ENCODE measurements around the gene ZFYVE19. TPM values are rescaled to one million over a fixed set of nuclear protein-coding genes. Genes with fewer than 3 reads are reported as not detected.

ZFYVE19 gene
- total and polyA plus RNA-seq, 2 of the 4 experiments (the other 2 are of a cell fraction) = 22.6 to 29.6 TPM

DNA sequence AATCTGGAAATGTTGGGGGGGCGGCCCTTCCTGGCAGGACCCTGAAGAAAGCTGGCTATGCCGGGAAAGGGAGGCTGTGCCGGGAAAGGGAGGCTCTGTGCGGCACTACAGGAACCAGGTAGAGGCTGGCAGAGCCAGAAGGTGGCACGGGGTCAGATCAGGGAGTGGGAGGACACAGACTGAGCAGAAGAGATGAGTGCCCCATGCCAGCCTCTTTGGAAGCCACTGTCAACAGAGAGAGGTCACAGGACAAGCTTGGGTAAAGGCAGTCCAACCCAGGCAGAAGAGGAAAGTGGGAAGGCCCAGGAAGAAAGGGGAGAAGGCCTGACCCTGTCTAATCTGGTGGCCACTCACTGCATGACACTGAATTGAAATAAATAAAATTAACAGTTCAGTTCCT is 35.6 kb upstream of the ZFYVE19 start:
- no peak overlapping the region for H4K91ac ChIP-seq (ENCODE audit: insufficient read depth, low read depth, low read length)
- intact Hi-C loops (cut with micrococcal nuclease) (no loop called here), dilution Hi-C loops (cut with HindIII; ENCODE audit: low sequenced_read_pairs, unreplicated experiment) (no loop called here), in situ Hi-C loops (cut with MboI; ENCODE audit: low sequenced_read_pairs) (no loop called here)
- H4K20me1 ChIP-seq (ENCODE audit: insufficient read depth, low read length) = no peaks in the 10 kb centered on the region
- no TSS peak for BruUV-seq (replicated peaks)
- no peak overlapping the region for H3K18ac ChIP-seq (ENCODE audit: low read depth, low read length)
- H2BK20ac ChIP-seq (ENCODE audit: low read depth, low read length) = no peak overlapping the region
- no peak overlapping the region for H3K23ac ChIP-seq (ENCODE audit: low read depth, low read length)
- no peaks in the 10 kb centered on the region for H3K9me3 ChIP-seq (ENCODE audit: control insufficient read depth, insufficient read depth, low read length)
- no peak overlapping the region for H3K4me3 ChIP-seq (ENCODE audit: insufficient read depth, low read depth, low read length)
- no peak overlapping the region for H3K4ac ChIP-seq (ENCODE audit: low read depth, low read length)
- H3K79me1 ChIP-seq (ENCODE audit: low read depth in 1 of 2, low read length in 2 of 2) = no peaks in the 10 kb centered on the region; a peak in 1 of 4 replicates
- H2AK5ac ChIP-seq (ENCODE audit: low read depth, low read length) = no peak overlapping the region
- no peak overlapping the region for H3K27ac ChIP-seq (ENCODE audit: insufficient read depth, low read length)
- no peak overlapping the region for H3K56ac ChIP-seq (ENCODE audit: extremely low read depth, insufficient read depth, low read length)
- POLR2A ChIA-PET (ENCODE audit: unreplicated experiment) = no interaction called here
- DNase-seq (no peak), ATAC-seq (ENCODE audit: low read depth) (no peak)
- CTCF ChIA-PET = no interaction called here
- H3K4me1 ChIP-seq (ENCODE audit: control insufficient read depth, insufficient read depth, low read length) = peaks cover 5% of the 10 kb centered on the region
- no peak overlapping the region for H3K14ac ChIP-seq (replicated peaks; ENCODE audit: low read depth, low read length)
- H2BK120ac ChIP-seq (ENCODE audit: low read depth, low read length) = no peak overlapping the region
- H2BK15ac ChIP-seq (ENCODE audit: low read depth, low read length) = no peak overlapping the region
- no peak overlapping the region for H3K4me2 ChIP-seq (ENCODE audit: low read depth, low read length)
- H3K9me1 ChIP-seq (ENCODE audit: insufficient read depth, low read length) = peaks cover 4% of the 10 kb centered on the region; the same call in 1 of the 2 replicates
- no peaks in the 10 kb centered on the region for H3K27me3 ChIP-seq (ENCODE audit: control insufficient read depth, insufficient read depth, low read length)
- peaks cover 48% of the 10 kb centered on the region for H3K36me3 ChIP-seq (ENCODE audit: control insufficient read depth, insufficient read depth, low read length)
- no peak overlapping the region for H4K5ac ChIP-seq (ENCODE audit: low read depth, low read length)
- H2BK5ac ChIP-seq (ENCODE audit: low read depth, low read length, poor library complexity, severe bottlenecking) = no peak overlapping the region
- H4K8ac ChIP-seq (ENCODE audit: low read depth in 2 of 2, low read length in 2 of 2) = no peak overlapping the region
- WGBS, 2 experiments (ENCODE audit: extremely low coverage in 2 of 2, insufficient read length in 1 of 2) = 83% methylated on average over 1 of the region's 5 CpGs; no CpG with 5 or more reads in 1 of the 2 experiments
- TF ChIP-seq MXI1 (IDR thresholded peaks at IDR 0.05; ENCODE audit: borderline replicate concordance, low read depth, low read length) (no peak), RCOR1 (IDR thresholded peaks at IDR 0.05; ENCODE audit: insufficient replicate concordance, low read length) (no peak), POLR2A (IDR thresholded peaks at IDR 0.05; ENCODE audit: low read depth, low read length) (no peak)
- H2AK9ac ChIP-seq (replicated peaks; ENCODE audit: low read depth, low read length, poor library complexity) = no peak overlapping the region
- no peak overlapping the region for H3K9ac ChIP-seq (ENCODE audit: low read depth, low read length)
- H2AFZ ChIP-seq (replicated peaks; ENCODE audit: low read length, poor library complexity) = no peak overlapping the region
